ENCODE measurements around the gene CYP39A1.

DNA sequence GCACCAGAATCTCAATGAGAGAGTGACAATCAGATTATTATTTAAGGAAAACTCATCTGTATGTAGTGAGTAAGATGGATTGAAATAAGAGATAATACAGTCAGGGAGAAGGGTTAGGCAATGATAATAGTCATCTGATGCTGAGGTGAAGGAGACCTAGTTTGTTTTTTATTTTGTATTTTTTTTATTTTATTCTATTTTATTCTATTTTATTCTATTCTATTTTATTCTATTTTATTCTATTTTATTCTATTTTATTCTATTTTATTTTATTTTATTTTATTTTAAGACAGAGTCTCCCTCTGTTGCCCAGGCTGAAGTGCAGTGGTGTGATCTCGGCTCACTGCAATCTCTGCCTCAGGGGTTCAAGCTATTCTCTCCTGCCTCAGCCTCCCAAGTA is 88.7 kb downstream of the CYP39A1 start:
- TF ChIP-seq SRSF7 (optimal IDR thresholded peaks at IDR 0.05; ENCODE audit: low read depth, low read length) (no peak), CBX5 (IDR thresholded peaks at IDR 0.05; ENCODE audit: borderline replicate concordance, low read depth) (no peak)

All from K562 (cell line).